HEK293 (cell line): Measurements from ENCODE around the gene MGAT2.

Experiments
- EGR2 ChIP-seq: fragments of 450-650 bp; formaldehyde crosslinking; IDR thresholded peaks from 2 replicates; pipeline ENCODE4 v1.5.1; 2016; ENCODE audit warnings: low read depth, missing biosample characterization, missing genetic modification characterization
- GLI4 ChIP-seq: fragments of 450-650 bp; formaldehyde crosslinking; IDR thresholded peaks from 2 replicates; pipeline ENCODE4 v1.5.1; 2016; ENCODE audit warnings: missing biosample characterization, missing genetic modification characterization
- KLF16 ChIP-seq: fragments of 450-650 bp; formaldehyde crosslinking; IDR thresholded peaks from 2 replicates; pipeline ENCODE4 v1.5.1; 2017; ENCODE audit warnings: missing biosample characterization, missing genetic modification characterization
- MYNN ChIP-seq: fragments of 450-650 bp; formaldehyde crosslinking; IDR thresholded peaks from 2 replicates; pipeline ENCODE4 v1.5.1; 2016; ENCODE audit warnings: missing biosample characterization, missing genetic modification characterization, borderline replicate concordance
- OSR2 ChIP-seq: fragments of 450-650 bp; formaldehyde crosslinking; IDR thresholded peaks from 2 replicates; pipeline ENCODE4 v1.5.1; 2016; ENCODE audit warnings: missing biosample characterization, missing genetic modification characterization
- ZBTB44 ChIP-seq: fragments of 450-650 bp; IDR thresholded peaks from 2 replicates; pipeline ENCODE4 v1.5.1; 2018; ENCODE audit warnings: missing biosample characterization, mild to moderate bottlenecking, missing genetic modification characterization
- ZBTB7A ChIP-seq: fragments of 450-650 bp; formaldehyde crosslinking; IDR thresholded peaks from 2 replicates; pipeline ENCODE4 v1.5.1; 2016; ENCODE audit warnings: low read depth, missing biosample characterization, missing genetic modification characterization
- ZFP37 ChIP-seq: fragments of 450-650 bp; formaldehyde crosslinking; IDR thresholded peaks from 2 replicates; pipeline ENCODE4 v1.5.1; 2016; ENCODE audit warnings: missing biosample characterization, missing genetic modification characterization
- ZNF132 ChIP-seq: fragments of 450-650 bp; formaldehyde crosslinking; IDR thresholded peaks from 2 replicates; pipeline ENCODE4 v1.5.1; 2017; ENCODE audit warnings: missing biosample characterization, missing genetic modification characterization, borderline replicate concordance
- ZNF169 ChIP-seq: fragments of 450-650 bp; formaldehyde crosslinking; IDR thresholded peaks from 2 replicates; pipeline ENCODE4 v1.5.1; 2016; ENCODE audit warnings: missing biosample characterization, missing genetic modification characterization
- ZNF174 ChIP-seq: fragments of 450-650 bp; formaldehyde crosslinking; IDR thresholded peaks from 2 replicates; pipeline ENCODE4 v1.5.0; 2017; ENCODE audit warnings: missing biosample characterization, mild to moderate bottlenecking, missing genetic modification characterization
- ZNF175 ChIP-seq: fragments of 450-650 bp; formaldehyde crosslinking; IDR thresholded peaks from 2 replicates; pipeline ENCODE4 v1.5.1; 2016; ENCODE audit warnings: missing biosample characterization, missing genetic modification characterization
- ZNF280C ChIP-seq: fragments of 450-650 bp; formaldehyde crosslinking; IDR thresholded peaks from 2 replicates; pipeline ENCODE4 v1.5.1; 2016; ENCODE audit warnings: missing biosample characterization, missing genetic modification characterization
- ZNF341 ChIP-seq: fragments of 450-650 bp; formaldehyde crosslinking; IDR thresholded peaks from 2 replicates; pipeline ENCODE4; 2016; ENCODE audit warnings: low read depth, missing biosample characterization, missing genetic modification characterization
- ZNF555 ChIP-seq: fragments of 450-650 bp; formaldehyde crosslinking; conservative IDR thresholded peaks from 2 replicates; pipeline ENCODE4 v1.5.1; 2017; ENCODE audit warnings: missing biosample characterization, mild to moderate bottlenecking, missing genetic modification characterization, inconsistent platforms
- ZNF692 ChIP-seq: fragments of 450-650 bp; formaldehyde crosslinking; IDR thresholded peaks from 2 replicates; pipeline ENCODE4 v1.5.1; 2016; ENCODE audit warnings: missing biosample characterization, missing genetic modification characterization
- ZNF704 ChIP-seq: fragments of 450-650 bp; formaldehyde crosslinking; IDR thresholded peaks from 2 replicates; pipeline ENCODE4 v1.5.1; 2016; ENCODE audit warnings: missing biosample characterization, missing genetic modification characterization
- ZNF830 ChIP-seq: fragments of 450-650 bp; IDR thresholded peaks from 2 replicates; pipeline ENCODE4 v1.5.0; 2018; ENCODE audit warnings: missing biosample characterization, missing genetic modification characterization, low read depth, mild to moderate bottlenecking, moderate library complexity
- ZNF843 ChIP-seq: fragments of 450-650 bp; formaldehyde crosslinking; IDR thresholded peaks from 2 replicates; pipeline ENCODE4 v1.5.1; 2016; ENCODE audit warnings: missing biosample characterization, missing genetic modification characterization
- TF ChIP-seq, protein P1 (sequence below): fragments of 450-650 bp; formaldehyde crosslinking; IDR thresholded peaks from 2 replicates; pipeline ENCODE4 v1.5.1; 2016; ENCODE audit warnings: missing biosample characterization, missing genetic modification characterization
- TF ChIP-seq, protein P2 (sequence below): fragments of 450-650 bp; formaldehyde crosslinking; IDR thresholded peaks from 2 replicates; pipeline ENCODE4 v1.5.1; 2016; ENCODE audit warnings: missing biosample characterization, missing genetic modification characterization
- TF ChIP-seq, protein P3 (sequence below): fragments of 450-650 bp; formaldehyde crosslinking; IDR thresholded peaks from 2 replicates; pipeline ENCODE4 v1.5.1; 2016; ENCODE audit warnings: missing biosample characterization, missing genetic modification characterization, borderline replicate concordance
- TF ChIP-seq, protein P4 (sequence below): fragments of 450-650 bp; formaldehyde crosslinking; IDR thresholded peaks from 2 replicates; pipeline ENCODE4 v1.5.1; 2016; ENCODE audit warnings: missing biosample characterization, missing genetic modification characterization

The MGAT2 gene

DNA sequence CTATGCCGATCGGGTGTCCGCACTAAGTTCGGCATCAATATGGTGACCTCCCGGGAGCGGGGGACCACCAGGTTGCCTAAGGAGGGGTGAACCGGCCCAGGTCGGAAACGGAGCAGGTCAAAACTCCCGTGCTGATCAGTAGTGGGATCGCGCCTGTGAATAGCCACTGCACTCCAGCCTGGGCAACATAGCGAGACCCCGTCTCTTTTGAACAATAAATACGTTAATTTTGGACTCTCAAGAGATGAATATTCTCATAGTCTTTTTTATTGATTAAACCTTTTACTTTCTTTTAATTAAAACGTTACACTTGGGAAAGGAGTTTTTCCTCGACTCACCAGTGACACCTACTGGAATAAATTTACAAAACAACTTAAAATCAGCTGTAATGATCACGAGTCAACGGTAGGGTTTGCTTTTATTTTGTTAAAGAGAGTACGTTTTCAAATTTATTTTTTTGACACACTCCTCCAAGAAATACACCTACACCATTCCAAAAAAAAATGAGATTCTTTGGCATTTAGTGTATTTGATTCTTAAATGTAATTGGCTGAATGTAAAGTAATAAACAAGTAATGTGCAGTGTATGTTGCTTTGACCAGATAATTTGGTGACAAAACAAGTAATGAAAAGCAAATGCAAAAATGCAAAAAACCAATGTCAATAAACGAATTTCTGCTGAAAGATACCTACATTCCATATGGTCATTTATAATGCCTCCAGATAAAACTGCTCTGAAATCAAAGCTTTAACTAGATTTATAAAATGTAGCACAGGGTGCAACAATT, 33.7 kb upstream of the MGAT2 start (continued):
- TF ChIP-seq ZBTB7A (peak; percentile 67; the same call in 1 of the 2 replicates), ZNF555 (tag by site-specific recombination) (no peak), ZNF341 (tag by site-specific recombination) (peak; percentile 69), ZNF175 (tag by site-specific recombination) (no peak), OSR2 (tag by site-specific recombination) (peak; percentile 41; the same call in 1 of the 2 replicates), GLI4 (tag by site-specific recombination) (peak; percentile 63; the same call in 1 of the 2 replicates), ZNF704 (tag by site-specific recombination) (no peak), ZFP37 (tag by site-specific recombination) (peak; percentile 89), KLF16 (tag by site-specific recombination) (no peak), ZNF132 (tag by site-specific recombination) (no peak; the same call in 1 of the 2 replicates), ZNF174 (0 out of 2 replicates have a peak, but pooled peaks have one; percentile 40), ZNF830 (peak; percentile 74; the same call in 1 of the 2 replicates), EGR2 (tag by site-specific recombination) (no peak), MYNN (tag by site-specific recombination) (0 out of 2 replicates have a peak, but pooled peaks have one; percentile 33), ZNF843 (tag by site-specific recombination) (peak; percentile 52; the same call in 1 of the 2 replicates), ZNF692 (peak; percentile 44), ZBTB44 (tag by site-specific recombination) (peak; percentile 67; the same call in 1 of the 2 replicates), ZNF169 (tag by site-specific recombination) (no peak), ZNF280C (no peak)
- TF ChIP-seq, protein P1, sequence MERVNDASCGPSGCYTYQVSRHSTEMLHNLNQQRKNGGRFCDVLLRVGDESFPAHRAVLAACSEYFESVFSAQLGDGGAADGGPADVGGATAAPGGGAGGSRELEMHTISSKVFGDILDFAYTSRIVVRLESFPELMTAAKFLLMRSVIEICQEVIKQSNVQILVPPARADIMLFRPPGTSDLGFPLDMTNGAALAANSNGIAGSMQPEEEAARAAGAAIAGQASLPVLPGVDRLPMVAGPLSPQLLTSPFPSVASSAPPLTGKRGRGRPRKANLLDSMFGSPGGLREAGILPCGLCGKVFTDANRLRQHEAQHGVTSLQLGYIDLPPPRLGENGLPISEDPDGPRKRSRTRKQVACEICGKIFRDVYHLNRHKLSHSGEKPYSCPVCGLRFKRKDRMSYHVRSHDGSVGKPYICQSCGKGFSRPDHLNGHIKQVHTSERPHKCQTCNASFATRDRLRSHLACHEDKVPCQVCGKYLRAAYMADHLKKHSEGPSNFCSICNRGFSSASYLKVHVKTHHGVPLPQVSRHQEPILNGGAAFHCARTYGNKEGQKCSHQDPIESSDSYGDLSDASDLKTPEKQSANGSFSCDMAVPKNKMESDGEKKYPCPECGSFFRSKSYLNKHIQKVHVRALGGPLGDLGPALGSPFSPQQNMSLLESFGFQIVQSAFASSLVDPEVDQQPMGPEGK (tag by site-specific recombination) = peak; percentile 70; the same call in 1 of the 2 replicates
- TF ChIP-seq, protein P2, sequence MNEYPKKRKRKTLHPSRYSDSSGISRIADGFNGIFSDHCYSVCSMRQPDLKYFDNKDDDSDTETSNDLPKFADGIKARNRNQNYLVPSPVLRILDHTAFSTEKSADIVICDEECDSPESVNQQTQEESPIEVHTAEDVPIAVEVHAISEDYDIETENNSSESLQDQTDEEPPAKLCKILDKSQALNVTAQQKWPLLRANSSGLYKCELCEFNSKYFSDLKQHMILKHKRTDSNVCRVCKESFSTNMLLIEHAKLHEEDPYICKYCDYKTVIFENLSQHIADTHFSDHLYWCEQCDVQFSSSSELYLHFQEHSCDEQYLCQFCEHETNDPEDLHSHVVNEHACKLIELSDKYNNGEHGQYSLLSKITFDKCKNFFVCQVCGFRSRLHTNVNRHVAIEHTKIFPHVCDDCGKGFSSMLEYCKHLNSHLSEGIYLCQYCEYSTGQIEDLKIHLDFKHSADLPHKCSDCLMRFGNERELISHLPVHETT = 0 out of 2 replicates have a peak, but pooled peaks have one; percentile 54
- TF ChIP-seq, protein P3, sequence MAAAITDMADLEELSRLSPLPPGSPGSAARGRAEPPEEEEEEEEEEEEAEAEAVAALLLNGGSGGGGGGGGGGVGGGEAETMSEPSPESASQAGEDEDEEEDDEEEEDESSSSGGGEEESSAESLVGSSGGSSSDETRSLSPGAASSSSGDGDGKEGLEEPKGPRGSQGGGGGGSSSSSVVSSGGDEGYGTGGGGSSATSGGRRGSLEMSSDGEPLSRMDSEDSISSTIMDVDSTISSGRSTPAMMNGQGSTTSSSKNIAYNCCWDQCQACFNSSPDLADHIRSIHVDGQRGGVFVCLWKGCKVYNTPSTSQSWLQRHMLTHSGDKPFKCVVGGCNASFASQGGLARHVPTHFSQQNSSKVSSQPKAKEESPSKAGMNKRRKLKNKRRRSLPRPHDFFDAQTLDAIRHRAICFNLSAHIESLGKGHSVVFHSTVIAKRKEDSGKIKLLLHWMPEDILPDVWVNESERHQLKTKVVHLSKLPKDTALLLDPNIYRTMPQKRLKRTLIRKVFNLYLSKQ (tag by site-specific recombination) = no peak
- TF ChIP-seq, protein P4, sequence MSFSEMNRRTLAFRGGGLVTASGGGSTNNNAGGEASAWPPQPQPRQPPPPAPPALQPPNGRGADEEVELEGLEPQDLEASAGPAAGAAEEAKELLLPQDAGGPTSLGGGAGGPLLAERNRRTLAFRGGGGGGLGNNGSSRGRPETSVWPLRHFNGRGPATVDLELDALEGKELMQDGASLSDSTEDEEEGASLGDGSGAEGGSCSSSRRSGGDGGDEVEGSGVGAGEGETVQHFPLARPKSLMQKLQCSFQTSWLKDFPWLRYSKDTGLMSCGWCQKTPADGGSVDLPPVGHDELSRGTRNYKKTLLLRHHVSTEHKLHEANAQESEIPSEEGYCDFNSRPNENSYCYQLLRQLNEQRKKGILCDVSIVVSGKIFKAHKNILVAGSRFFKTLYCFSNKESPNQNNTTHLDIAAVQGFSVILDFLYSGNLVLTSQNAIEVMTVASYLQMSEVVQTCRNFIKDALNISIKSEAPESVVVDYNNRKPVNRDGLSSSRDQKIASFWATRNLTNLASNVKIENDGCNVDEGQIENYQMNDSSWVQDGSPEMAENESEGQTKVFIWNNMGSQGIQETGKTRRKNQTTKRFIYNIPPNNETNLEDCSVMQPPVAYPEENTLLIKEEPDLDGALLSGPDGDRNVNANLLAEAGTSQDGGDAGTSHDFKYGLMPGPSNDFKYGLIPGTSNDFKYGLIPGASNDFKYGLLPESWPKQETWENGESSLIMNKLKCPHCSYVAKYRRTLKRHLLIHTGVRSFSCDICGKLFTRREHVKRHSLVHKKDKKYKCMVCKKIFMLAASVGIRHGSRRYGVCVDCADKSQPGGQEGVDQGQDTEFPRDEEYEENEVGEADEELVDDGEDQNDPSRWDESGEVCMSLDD (tag by site-specific recombination) = peak; percentile 29
